BJ (cell line): ENCODE results near the gene SLC25A43. TPM values are rescaled to one million over a fixed set of nuclear protein-coding genes. Genes with fewer than 3 reads are reported as not detected.
"Not testable (repeated sequence)": the region's sequence is repeated elsewhere in the genome, so short reads cannot be mapped to it uniquely, and the experiment has no call there.

Experiments
- CTCF ChIA-PET: fragments of 350-600 bp; formaldehyde crosslinking; extraction: SDS; loops from one replicate; lab custom pipeline; 2021; ENCODE audit warnings: antibody characterized with exemption, inconsistent platforms; lab: Yijun Ruan, JAX
- POLR2A ChIA-PET: fragments of 300-600 bp; sonication (Branson Sonifier 250); formaldehyde crosslinking; extraction: SDS; loops from one replicate; lab custom pipeline; 2021; ENCODE audit warnings: antibody characterized with exemption; lab: Charles Lee
- DNase-seq: peaks from one replicate; pipeline ENCODE4 v3.0.0-alpha.2; 2011; ENCODE audit warnings: low read depth
- H3K27me3 ChIP-seq: 2 replicates; pipeline ENCODE4 v1.6.0; 2011; ENCODE audit warnings: low read length; ENCODE audit not compliant: control insufficient read depth, insufficient read depth
- H3K36me3 ChIP-seq: 2 replicates; pipeline ENCODE4 v1.5.1; 2011; ENCODE audit warnings: low read length; ENCODE audit not compliant: control insufficient read depth, insufficient read depth
- H3K4me3 ChIP-seq: 2 replicates; pipeline ENCODE4 v1.5.1; 2011; ENCODE audit warnings: low read depth, mild to moderate bottlenecking, control low read depth, low read length
- CTCF ChIP-seq: IDR thresholded peaks from 2 replicates; pipeline ENCODE4 v1.5.1; 2011; ENCODE audit warnings: low read depth, mild to moderate bottlenecking, control low read depth, inconsistent platforms, low read length, moderate library complexity; ENCODE audit not compliant: insufficient read depth
- polyA plus RNA-seq: library from polyadenylated mRNA; depleted of rRNA; stranded (reverse); fragments of >200 nt; gene quantifications from 2 replicates; pipeline ENCODE4 v1.2.3, GENCODE V29; 2011

The SLC25A43 gene
- polyA plus RNA-seq, 1 experiment: 13.5 TPM

- CTCF ChIA-PET: interaction anchor here (0.6 to 6.6 kb wide), 10 partner anchors 9 to 259 kb away, joined by 3 to 62 read pairs (median 4); no protein-coding TSS in a partner anchor
- TF ChIP-seq CTCF: peak; percentile 59
- POLR2A ChIA-PET: no interaction called here
- H3K36me3 ChIP-seq: no peaks in the 10 kb centered on the region
- no peaks in the 10 kb centered on the region for H3K27me3 ChIP-seq
- DNase-seq: no peak
- no peak overlapping the region for H3K4me3 ChIP-seq
These were observed 89.6 kb downstream of the SLC25A43 start for GRCh38 chrX:119488749-119489148.

GRCh38 chrX:119489212-119490074 lies 90.3 kb downstream of the SLC25A43 start:
- ChIA-PET CTCF (interaction anchor here (0.7 to 6.6 kb wide), 12 partner anchors 9 to 260 kb away, joined by 3 to 62 read pairs (median 4); no protein-coding TSS in a partner anchor), POLR2A (no interaction called here)
- TF ChIP-seq CTCF: no peak
- DNase-seq: no peak
- Histone ChIP-seq H3K4me3 (no peak overlapping the region), H3K27me3 (no peaks in the 10 kb centered on the region), H3K36me3 (no peaks in the 10 kb centered on the region)

GRCh38 chrX:119492463-119492862 lies 93.3 kb downstream of the SLC25A43 start:
- ChIA-PET CTCF (no interaction called here), POLR2A (no interaction called here)
- no peak overlapping the region for H3K4me3 ChIP-seq
- no peak for TF ChIP-seq CTCF
- DNase-seq: no peak
- H3K36me3 ChIP-seq: no peaks in the 10 kb centered on the region
- H3K27me3 ChIP-seq: no peaks in the 10 kb centered on the region

- ChIA-PET CTCF (interaction anchor here (0.9 to 5.2 kb wide), 3 partner anchors 13 to 19 kb away, joined by 4 to 26 read pairs (median 4); no protein-coding TSS in a partner anchor), POLR2A (interaction anchor here (0.6 kb wide), 1 partner anchor 266 kb away, joined by 16 read pairs; no protein-coding TSS in a partner anchor)
- not testable (repeated sequence) for H3K4me3 ChIP-seq, DNase-seq, H3K27me3 ChIP-seq, H3K36me3 ChIP-seq
These were observed 94.8 kb downstream of the SLC25A43 start for GRCh38 chrX:119493851-119494495.

GRCh38 chrX:119495734-119496726 lies 96.9 kb downstream of the SLC25A43 start:
- Histone ChIP-seq H3K4me3 (no peak overlapping the region), H3K27me3 (no peaks in the 10 kb centered on the region), H3K36me3 (no peaks in the 10 kb centered on the region)
- TF ChIP-seq CTCF: no peak
- CTCF ChIA-PET: interaction anchor here (0.9 to 5.2 kb wide), 4 partner anchors 16 to 234 kb away, joined by 3 to 26 read pairs (median 3); no protein-coding TSS in a partner anchor
- POLR2A ChIA-PET: no interaction called here
- no peak for DNase-seq
